Measurements from ENCODE around the gene RPTN.
"Not testable (repeated sequence)": the region's sequence is repeated elsewhere in the genome, so short reads cannot be mapped to it uniquely, and the experiment has no call there.

RPTN gene

GRCh38 chr1:152145769-152146168 is 13.3 kb downstream of the RPTN start:
- no peak for DNase-seq (ENCODE audit: low spot score)

GRCh38 chr1:152144674-152145183 is 14.3 kb downstream of the RPTN start:
- DNase-seq (ENCODE audit: low spot score) = not testable (repeated sequence)

More at GRCh38 chr1:152145769-152146168, 13.3 kb downstream of the RPTN start:
- no peak for TF ChIP-seq CTCF (IDR thresholded peaks at IDR 0.05; ENCODE audit: extremely low read depth, missing control alignments)

GRCh38 chr1:152143150-152143887 is 15.7 kb downstream of the RPTN start:
- TF ChIP-seq CTCF (IDR thresholded peaks at IDR 0.05; ENCODE audit: extremely low read depth, missing control alignments) = no peak
- DNase-seq (ENCODE audit: low spot score) = peak; percentile 30

- TF ChIP-seq CTCF (IDR thresholded peaks at IDR 0.05; ENCODE audit: extremely low read depth, missing control alignments) = no peak
- peak; percentile 24 for DNase-seq (ENCODE audit: low spot score)
Measured at GRCh38 chr1:152141971-152142584, 16.9 kb downstream of the RPTN start.

- no peak for TF ChIP-seq CTCF (IDR thresholded peaks at IDR 0.05; ENCODE audit: extremely low read depth, missing control alignments)
- DNase-seq (ENCODE audit: low spot score) = no peak
Measured at GRCh38 chr1:152137215-152137614, 21.8 kb downstream of the RPTN start.

GRCh38 chr1:152130186-152130585 is 28.8 kb downstream of the RPTN start:
- TF ChIP-seq CTCF (IDR thresholded peaks at IDR 0.05; ENCODE audit: extremely low read depth, missing control alignments) = no peak

GRCh38 chr1:152127673-152128072 is 31.4 kb downstream of the RPTN start:
- no peak for TF ChIP-seq CTCF (IDR thresholded peaks at IDR 0.05; ENCODE audit: extremely low read depth, missing control alignments)

More at GRCh38 chr1:152130186-152130585, 28.8 kb downstream of the RPTN start:
- DNase-seq (ENCODE audit: low spot score) = no peak

More at GRCh38 chr1:152127673-152128072, 31.4 kb downstream of the RPTN start:
- DNase-seq (ENCODE audit: low spot score) = no peak
